Panc1 (cell line): ENCODE data around the gene CATSPERZ. TPM values are rescaled to one million over a fixed set of nuclear protein-coding genes. Genes with fewer than 3 reads are reported as not detected.

Source experiments
- ATAC-seq: fragments of 200-7000 bp; cut with Tn5 transposase; 2 replicates; pipeline ENCODE4 v1.9.1; 2020; ENCODE audit warnings: mild to moderate bottlenecking, moderate library complexity
- BruUV-seq: library from RNA; stranded (reverse); fragments of 400-500 nt; replicated peaks from 2 replicates; lab custom pipeline; 2021; lab: Mats Ljungman, UMichigan
- CTCF ChIA-PET: fragments of 300-600 bp; sonication (Branson Sonifier 250); formaldehyde crosslinking; loops from one replicate; lab custom pipeline; 2022; ENCODE audit warnings: antibody characterized with exemption; lab: Charles Lee
- POLR2A ChIA-PET: fragments of 300-600 bp; sonication (Branson Sonifier 250); formaldehyde crosslinking; loops from one replicate; lab custom pipeline; 2022; ENCODE audit warnings: antibody characterized with exemption; lab: Charles Lee
- DNase-seq: peaks from one replicate; pipeline ENCODE4 v3.0.0-alpha.2; 2010; ENCODE audit warnings: low read depth, low spot score
- H3K27ac ChIP-seq: 2 replicates; pipeline ENCODE4 v1.5.1; 2011; ENCODE audit warnings: mild to moderate bottlenecking, low read length, inconsistent platforms
- H3K27me3 ChIP-seq: fragments of 200-500 bp; sonication (Bioruptor generic); 2 replicates; pipeline ENCODE4 v1.6.0; 2014; ENCODE audit warnings: low read length, inconsistent platforms; ENCODE audit not compliant: control insufficient read depth, insufficient read depth
- H3K36me3 ChIP-seq: fragments of 200-500 bp; sonication (Bioruptor generic); 2 replicates; pipeline ENCODE4 v1.5.1; 2014; ENCODE audit warnings: inconsistent platforms, mild to moderate bottlenecking, low read length, moderate library complexity; ENCODE audit not compliant: control insufficient read depth, insufficient read depth
- H3K4me1 ChIP-seq: 2 replicates; pipeline ENCODE4 v1.5.1; 2011; ENCODE audit warnings: inconsistent platforms, mild to moderate bottlenecking, low read length, moderate library complexity; ENCODE audit not compliant: control insufficient read depth, insufficient read depth
- H3K4me3 ChIP-seq, 2 experiments: 2 replicates each; pipeline ENCODE4 v1.5.1; 2011 to 2012; ENCODE audit warnings: low read depth in 2 of 2, low read length in 2 of 2, mild to moderate bottlenecking in 2 of 2, inconsistent platforms in 1 of 2, moderate library complexity in 1 of 2
- H3K9me3 ChIP-seq: fragments of 200-500 bp; sonication (Bioruptor generic); 2 replicates; pipeline ENCODE4 v1.5.1; 2014; ENCODE audit warnings: low read depth, mild to moderate bottlenecking, inconsistent platforms, low read length, moderate library complexity; ENCODE audit not compliant: control insufficient read depth, insufficient read depth
- POLR2AphosphoS5 ChIP-seq: IDR thresholded peaks from 2 replicates; pipeline ENCODE4 v1.6.1; 2012; ENCODE audit warnings: mild to moderate bottlenecking, low read depth, low read length, moderate library complexity
- SIN3A ChIP-seq: IDR thresholded peaks from 2 replicates; pipeline ENCODE4 v1.6.1; 2012; ENCODE audit warnings: low read depth, mild to moderate bottlenecking, low read length, moderate library complexity, borderline replicate concordance; ENCODE audit not compliant: insufficient read depth
- TCF7L2 ChIP-seq: IDR thresholded peaks from 2 replicates; pipeline ENCODE4 v1.6.1; 2011; ENCODE audit warnings: mild to moderate bottlenecking, low read depth, low read length, inconsistent platforms
- in situ Hi-C: cut with HindIII; loops from 2 replicates; pipeline ENCODE4 v1.10.0; 2016; ENCODE audit warnings: low sequenced_read_pairs, low pct_unique_long_range_greater_than_20kb
- intact Hi-C: fragments of 100-400 bp; cut with micrococcal nuclease; formaldehyde crosslinking; loops from one replicate; pipeline ENCODE4 v1.10.0; 2022; ENCODE audit not compliant: unreplicated experiment
- total RNA-seq: library from RNA; stranded (reverse); gene quantifications from one replicate; pipeline ENCODE4 v1.2.1, GENCODE V29; 2021; ENCODE audit not compliant: unreplicated experiment
- TF ChIP-seq, protein P1 (sequence below), 2 experiments: IDR thresholded peaks; 2 replicates each; pipeline ENCODE4 v1.6.1; 2011 to 2012; ENCODE audit warnings: low read depth in 2 of 2, control low read depth in 1 of 2, low read length in 1 of 2, mild to moderate bottlenecking in 1 of 2, moderate library complexity in 1 of 2; ENCODE audit not compliant: insufficient read depth in 1 of 2
- TF ChIP-seq, protein P2 (sequence below): fragments of 450-650 bp; IDR thresholded peaks from 2 replicates; pipeline ENCODE4 v1.5.1; 2017; ENCODE audit warnings: mild to moderate bottlenecking

Gene CATSPERZ
- total RNA-seq, 1 experiment from 2014 or later = 0.64 TPM

DNA sequence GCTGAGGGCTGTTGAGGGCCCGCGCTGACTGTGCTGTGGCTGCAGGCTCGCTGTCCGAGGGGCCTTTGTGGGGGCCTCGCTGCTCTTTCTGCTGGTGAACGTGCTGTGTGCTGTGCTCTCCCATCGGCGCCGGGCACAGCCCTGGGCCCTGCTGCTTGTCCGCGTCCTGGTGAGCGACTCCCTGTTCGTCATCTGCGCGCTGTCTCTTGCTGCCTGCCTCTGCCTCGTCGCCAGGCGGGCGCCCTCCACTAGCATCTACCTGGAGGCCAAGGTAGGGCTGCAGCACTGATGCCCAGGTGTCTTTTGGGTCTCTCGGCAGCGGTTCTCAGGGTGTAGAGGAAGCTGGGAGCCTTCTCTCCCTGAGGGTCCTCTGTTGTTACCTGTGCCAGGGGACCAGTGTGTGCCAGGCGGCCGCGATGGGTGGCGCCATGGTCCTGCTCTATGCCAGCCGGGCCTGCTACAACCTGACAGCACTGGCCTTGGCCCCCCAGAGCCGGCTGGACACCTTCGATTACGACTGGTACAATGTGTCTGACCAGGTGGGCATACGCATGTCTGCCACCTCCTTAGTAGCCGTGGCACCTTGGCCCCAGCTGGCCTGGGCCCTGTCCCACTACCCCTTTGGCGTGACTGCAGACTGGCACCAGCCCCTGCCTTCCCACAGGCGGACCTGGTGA is 12.3 kb upstream of the CATSPERZ start:
- CTCF ChIA-PET = interaction anchor here (1.5 kb wide), 1 partner anchor 13 kb away, joined by 5 read pairs; no protein-coding TSS in a partner anchor
- POLR2A ChIA-PET = no interaction called here
- intact Hi-C loops (no loop called here), in situ Hi-C loops (no loop called here)
- no peak overlapping the region for H3K27ac ChIP-seq
- no peak for ATAC-seq
- H3K27me3 ChIP-seq = no peaks in the 10 kb centered on the region; the same call in 1 of the 2 replicates
- H3K4me3 ChIP-seq = no peak overlapping the region
- TF ChIP-seq, protein P1, sequence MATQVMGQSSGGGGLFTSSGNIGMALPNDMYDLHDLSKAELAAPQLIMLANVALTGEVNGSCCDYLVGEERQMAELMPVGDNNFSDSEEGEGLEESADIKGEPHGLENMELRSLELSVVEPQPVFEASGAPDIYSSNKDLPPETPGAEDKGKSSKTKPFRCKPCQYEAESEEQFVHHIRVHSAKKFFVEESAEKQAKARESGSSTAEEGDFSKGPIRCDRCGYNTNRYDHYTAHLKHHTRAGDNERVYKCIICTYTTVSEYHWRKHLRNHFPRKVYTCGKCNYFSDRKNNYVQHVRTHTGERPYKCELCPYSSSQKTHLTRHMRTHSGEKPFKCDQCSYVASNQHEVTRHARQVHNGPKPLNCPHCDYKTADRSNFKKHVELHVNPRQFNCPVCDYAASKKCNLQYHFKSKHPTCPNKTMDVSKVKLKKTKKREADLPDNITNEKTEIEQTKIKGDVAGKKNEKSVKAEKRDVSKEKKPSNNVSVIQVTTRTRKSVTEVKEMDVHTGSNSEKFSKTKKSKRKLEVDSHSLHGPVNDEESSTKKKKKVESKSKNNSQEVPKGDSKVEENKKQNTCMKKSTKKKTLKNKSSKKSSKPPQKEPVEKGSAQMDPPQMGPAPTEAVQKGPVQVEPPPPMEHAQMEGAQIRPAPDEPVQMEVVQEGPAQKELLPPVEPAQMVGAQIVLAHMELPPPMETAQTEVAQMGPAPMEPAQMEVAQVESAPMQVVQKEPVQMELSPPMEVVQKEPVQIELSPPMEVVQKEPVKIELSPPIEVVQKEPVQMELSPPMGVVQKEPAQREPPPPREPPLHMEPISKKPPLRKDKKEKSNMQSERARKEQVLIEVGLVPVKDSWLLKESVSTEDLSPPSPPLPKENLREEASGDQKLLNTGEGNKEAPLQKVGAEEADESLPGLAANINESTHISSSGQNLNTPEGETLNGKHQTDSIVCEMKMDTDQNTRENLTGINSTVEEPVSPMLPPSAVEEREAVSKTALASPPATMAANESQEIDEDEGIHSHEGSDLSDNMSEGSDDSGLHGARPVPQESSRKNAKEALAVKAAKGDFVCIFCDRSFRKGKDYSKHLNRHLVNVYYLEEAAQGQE (IDR thresholded peaks at IDR 0.05; ENCODE audit: insufficient read depth in 1 of 2, low read depth in 2 of 2, low read length in 1 of 2) = no peak
- TF ChIP-seq, protein P2, sequence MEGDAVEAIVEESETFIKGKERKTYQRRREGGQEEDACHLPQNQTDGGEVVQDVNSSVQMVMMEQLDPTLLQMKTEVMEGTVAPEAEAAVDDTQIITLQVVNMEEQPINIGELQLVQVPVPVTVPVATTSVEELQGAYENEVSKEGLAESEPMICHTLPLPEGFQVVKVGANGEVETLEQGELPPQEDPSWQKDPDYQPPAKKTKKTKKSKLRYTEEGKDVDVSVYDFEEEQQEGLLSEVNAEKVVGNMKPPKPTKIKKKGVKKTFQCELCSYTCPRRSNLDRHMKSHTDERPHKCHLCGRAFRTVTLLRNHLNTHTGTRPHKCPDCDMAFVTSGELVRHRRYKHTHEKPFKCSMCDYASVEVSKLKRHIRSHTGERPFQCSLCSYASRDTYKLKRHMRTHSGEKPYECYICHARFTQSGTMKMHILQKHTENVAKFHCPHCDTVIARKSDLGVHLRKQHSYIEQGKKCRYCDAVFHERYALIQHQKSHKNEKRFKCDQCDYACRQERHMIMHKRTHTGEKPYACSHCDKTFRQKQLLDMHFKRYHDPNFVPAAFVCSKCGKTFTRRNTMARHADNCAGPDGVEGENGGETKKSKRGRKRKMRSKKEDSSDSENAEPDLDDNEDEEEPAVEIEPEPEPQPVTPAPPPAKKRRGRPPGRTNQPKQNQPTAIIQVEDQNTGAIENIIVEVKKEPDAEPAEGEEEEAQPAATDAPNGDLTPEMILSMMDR = no peak
- TF ChIP-seq TCF7L2 = no peak
- no peak for TF ChIP-seq POLR2AphosphoS5
- no peaks in the 10 kb centered on the region for H3K9me3 ChIP-seq
- DNase-seq = no peak
- no TSS peak for BruUV-seq
- H3K36me3 ChIP-seq = no peaks in the 10 kb centered on the region; the same call in 1 of the 2 replicates
- peaks cover 31% of the 10 kb centered on the region for H3K4me1 ChIP-seq

DNA sequence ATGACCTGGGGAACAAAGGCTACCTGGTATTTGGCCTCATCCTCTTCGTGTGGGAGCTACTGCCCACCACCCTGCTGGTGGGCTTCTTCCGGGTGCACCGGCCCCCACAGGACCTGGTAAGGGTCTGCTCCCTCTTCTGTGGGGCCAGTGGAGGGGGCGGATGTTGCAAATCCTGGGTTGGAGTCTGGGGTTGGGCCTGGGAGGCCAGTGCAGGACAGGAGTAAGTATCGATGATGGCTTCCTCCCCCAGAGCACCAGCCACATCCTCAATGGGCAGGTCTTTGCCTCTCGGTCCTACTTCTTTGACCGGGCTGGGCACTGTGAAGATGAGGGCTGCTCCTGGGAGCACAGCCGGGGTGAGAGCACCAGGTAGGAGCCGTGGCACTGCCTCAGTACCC is 11.8 kb upstream of the CATSPERZ start:
- H3K27ac ChIP-seq = no peak overlapping the region
- H3K4me1 ChIP-seq = peaks cover 29% of the 10 kb centered on the region
- no peaks in the 10 kb centered on the region; the same call in 1 of the 2 replicates for H3K36me3 ChIP-seq
- no TSS peak for BruUV-seq
- no peaks in the 10 kb centered on the region; the same call in 1 of the 2 replicates for H3K27me3 ChIP-seq
- CTCF ChIA-PET = interaction anchor here (1.0 to 1.5 kb wide), 2 partner anchors 12 to 82 kb away, joined by 5 read pairs; no protein-coding TSS in a partner anchor
- ATAC-seq = no peak
- H3K4me3 ChIP-seq = no peak overlapping the region
- no peak for DNase-seq
- no peaks in the 10 kb centered on the region for H3K9me3 ChIP-seq
- TF ChIP-seq, protein P2 = no peak
- TF ChIP-seq SIN3A = no peak
- TF ChIP-seq, protein P1 (IDR thresholded peaks at IDR 0.05; ENCODE audit: insufficient read depth in 1 of 2, low read depth in 2 of 2, low read length in 1 of 2) = no peak
- TF ChIP-seq POLR2AphosphoS5 = no peak
- no peak for TF ChIP-seq TCF7L2
- intact Hi-C loops = no loop called here
- POLR2A ChIA-PET = no interaction called here
- in situ Hi-C loops = no loop called here
